Stimulated activated naive CD4-positive, alpha-beta T cell (primary cell): ENCODE measurements around the gene NRSN2.

Experiments
- DNase-seq, 6 experiments: peaks; one replicate each; lab custom pipeline; 2025; lab: John Stamatoyannopoulos, UW

The NRSN2 gene

DNA sequence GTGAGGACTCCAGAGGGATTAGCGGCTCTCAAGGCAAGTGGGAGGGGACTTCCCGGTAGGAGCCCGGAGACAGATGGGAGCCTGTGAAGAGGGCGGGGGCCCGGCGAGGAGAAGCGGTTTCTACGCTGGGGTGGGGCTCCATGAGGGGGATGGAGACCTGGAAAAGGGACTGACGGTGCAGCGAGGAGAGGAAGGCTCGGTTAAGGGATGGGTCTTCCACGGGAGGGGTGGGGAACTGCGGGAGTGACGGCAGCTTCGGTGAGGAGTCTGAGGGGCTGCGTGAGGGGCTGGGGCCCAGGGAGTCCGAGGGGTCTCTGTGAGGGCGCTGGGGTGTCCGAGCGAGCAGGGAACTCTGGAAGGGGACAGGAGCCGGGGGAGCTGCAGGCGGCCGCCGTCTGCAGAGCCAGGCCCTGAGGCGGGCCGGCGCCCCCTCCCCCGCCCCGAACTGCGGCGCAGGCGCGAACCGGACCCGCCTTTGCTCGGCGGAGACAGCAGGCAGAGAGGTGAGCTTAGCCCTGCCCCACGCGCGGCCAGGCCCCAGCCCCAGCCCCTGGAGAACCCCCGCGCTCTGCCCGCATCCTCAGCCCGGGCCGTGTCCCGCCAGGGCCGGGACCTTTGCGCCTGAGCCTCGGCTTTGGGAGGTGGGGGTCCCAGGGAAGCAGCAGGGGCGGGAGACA is at the start of gene NRSN2:
Gene NRSN2 (plus strand): TSS at position 472 of the 677 bp plus-strand sequence. CDS start 2,533 bp downstream, outside the sequence.
- DNase-seq, result peak in 2 of 6 experiments; percentile 5 to 27

GRCh38 chr20:297925-298775 is 48.8 kb upstream of the NRSN2 start:
- peak in 5 of 6 experiments; percentile 14 to 54 (median 33) for DNase-seq

DNA sequence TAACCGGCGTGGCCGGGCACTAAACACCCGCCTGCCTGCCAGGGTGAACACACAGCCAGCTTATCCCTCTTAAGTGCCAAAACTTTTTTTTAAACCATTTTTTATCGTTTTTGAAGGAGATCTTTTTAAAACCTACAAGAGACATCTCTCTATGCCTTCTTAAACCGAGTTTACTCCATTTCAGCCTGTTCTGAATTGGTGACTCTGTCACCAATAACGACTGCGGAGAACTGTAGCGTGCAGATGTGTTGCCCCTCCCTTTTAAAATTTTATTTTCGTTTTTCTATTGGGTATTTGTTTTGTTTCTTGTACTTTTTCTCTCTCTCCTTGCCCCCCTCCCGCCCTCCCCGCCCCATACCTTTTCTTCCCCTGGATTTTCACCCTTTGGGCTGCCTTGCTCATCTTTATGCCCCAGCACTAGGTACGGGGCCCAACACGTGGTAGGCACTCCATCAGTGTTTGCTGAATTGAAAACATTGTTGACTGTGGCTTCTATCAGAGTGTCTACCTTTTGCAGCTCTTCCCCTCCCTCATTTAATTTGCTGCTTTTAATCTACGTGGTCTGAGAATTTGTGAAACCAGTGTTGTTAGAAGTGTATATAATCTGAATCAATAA is 48.0 kb upstream of the NRSN2 start:
- no peak for DNase-seq

DNA sequence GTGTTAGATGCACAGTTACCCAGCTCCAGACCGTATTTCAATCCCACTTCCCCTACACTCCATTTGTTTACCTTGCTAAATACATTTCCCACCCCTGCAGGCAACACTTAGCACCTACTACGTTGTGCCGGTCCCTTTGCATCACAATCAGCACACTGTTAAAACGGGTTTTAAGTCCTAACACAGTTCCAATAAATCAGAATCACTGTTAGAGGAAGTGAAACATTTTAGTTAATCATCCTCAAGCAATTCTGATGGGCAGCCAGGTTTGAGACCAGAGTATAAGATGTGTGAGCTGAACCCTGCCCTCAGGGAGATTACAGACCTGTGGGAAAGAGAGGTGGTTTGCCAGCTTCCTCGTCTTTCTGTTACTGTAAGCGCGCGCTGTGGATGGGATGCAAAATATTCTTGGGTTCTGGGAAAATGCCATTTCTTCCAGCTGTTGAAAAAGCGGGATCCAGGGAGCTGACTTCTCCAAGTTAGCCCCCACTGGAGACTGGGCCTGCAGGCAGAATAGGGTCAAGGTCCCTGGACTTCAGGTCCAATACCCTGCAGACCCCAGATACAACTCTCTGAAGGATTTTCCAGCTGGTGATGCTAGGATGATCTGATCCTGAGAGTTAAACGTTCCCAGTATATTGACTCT is 46.4 kb upstream of the NRSN2 start:
- DNase-seq, result no peak

DNA sequence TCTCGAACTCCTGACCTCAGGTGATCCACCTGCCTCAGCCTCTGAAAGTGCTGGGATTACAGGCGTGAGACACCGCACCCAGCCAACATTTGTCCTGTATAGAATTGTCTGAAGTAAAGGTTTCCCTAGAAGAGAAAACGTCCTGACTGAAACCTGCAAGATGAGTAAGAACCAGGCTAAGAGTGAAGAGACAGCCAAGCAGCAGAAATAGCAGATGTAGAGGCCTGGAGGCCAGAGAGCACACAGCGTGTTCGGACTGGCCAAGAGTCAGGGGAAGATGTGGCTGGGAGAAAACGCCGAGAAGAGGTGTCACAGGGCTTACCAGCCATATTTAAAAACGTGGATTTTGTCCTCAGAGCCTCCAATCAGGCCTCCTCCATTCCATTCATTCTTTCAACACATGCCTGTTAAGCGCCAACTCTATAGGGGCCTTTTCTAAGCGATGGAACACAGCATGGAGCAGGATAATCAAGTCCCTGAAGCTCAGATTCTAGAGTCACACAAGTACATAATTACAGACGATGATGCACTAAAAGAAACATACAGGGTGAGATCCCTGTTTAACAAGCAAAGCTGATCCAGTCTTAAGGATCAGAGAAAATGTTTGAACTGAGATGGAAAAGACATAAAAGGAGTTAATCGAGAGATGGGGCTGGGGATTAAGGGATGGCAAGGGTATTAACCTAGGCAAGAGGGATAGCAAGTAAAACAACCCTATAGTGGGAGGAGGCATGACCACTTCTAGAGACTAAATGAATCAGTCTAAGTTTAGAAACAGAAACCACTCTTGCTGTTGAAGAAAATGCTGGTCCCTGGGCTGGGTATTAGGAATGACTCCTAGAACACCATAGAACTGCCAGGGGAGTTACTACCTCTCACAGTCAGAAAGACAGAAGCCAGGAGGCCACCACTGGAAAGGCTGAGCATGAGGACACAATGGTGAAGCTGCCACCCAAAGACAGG is 44.7 kb upstream of the NRSN2 start:
- no peak for DNase-seq

DNA sequence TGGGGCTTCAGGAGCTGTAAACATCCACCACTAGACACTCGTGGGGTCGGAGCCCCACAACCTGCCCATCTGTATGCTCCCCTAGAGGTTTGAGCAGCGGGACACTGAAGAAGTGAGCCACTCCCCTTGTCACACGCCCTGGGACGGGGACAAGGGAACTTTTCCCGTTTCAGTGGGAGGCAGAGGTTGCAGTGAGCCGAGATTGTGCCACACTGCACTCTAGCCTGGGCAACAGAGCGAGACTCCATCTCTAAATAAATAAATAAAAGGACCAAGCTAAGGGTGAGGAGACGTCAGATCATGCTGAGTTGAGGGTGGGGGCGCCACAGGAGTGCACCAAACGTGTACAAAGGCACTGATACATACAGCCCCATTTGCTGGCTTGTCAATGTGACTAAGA is 41.2 kb upstream of the NRSN2 start:
- DNase-seq, result no peak

- no peak for DNase-seq
Observed at GRCh38 chr20:308427-309038, 38.4 kb upstream of the NRSN2 start.

DNA sequence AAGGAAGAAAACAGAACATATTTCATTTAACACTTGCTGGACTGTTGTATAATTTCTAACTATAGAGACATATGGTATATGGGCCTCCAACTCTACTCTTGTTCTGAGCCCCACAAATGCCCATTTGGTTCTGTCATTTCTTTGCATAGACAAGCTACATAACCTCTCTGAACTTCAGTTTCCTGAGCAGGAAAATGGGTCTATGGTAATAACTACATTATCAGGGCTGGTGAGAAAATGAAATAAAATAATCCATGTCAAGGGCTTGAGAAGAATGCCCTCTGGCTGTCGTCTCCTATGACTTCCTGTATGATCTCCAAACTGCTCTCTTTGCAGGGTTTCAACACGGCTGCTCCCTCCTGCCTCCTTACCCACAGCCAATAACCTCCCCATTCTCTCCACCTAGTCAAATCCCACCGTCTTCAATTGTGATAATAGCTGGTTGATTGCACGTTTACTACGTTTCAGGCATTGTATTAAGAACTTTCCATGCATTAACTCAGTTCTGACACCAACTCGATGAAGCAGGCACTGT is 37.5 kb upstream of the NRSN2 start:
- DNase-seq, result no peak

DNA sequence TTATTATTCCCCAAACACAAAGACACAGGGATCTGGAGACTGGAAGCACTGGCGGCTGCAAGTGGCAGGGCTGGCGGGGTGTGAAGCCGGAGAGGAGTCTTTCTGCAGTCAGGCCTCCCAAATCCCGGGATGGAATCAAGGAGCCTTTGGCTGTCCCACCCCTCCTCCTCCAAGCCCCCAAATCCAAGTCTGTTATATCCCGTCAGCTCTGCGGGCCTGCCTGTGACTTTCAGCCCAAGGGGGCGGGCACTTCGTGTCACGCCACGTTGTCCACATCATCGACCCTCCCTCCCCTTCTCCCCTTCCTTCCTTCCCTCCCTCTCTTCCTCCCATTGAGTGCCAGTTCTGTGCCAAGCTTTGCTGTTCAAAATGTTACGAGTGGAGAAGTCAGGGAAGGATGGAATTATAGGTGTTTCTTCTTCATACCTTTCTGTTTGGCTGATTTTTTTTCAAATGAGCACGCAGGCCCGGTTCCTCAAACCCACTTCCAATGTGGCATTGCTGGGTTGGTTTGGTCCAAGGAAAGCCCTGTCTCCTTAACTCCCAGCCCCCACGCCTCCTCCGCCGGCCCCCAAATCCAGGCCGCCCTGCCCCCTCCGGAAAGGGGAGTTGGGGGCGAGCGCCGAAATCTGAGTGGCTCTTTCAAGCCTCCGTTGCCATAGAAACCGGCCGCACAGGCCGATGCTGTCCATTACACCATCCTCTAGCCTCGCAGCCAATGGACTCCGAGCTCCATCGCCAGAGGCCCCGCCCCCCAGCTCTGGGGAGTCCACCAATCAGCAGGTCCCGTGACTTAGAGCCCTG is 36.9 kb upstream of the NRSN2 start:
- DNase-seq, result peak; percentile 68 to 87 (median 74)

GRCh38 chr20:310645-311044 is 36.3 kb upstream of the NRSN2 start:
- DNase-seq, result no peak

DNA sequence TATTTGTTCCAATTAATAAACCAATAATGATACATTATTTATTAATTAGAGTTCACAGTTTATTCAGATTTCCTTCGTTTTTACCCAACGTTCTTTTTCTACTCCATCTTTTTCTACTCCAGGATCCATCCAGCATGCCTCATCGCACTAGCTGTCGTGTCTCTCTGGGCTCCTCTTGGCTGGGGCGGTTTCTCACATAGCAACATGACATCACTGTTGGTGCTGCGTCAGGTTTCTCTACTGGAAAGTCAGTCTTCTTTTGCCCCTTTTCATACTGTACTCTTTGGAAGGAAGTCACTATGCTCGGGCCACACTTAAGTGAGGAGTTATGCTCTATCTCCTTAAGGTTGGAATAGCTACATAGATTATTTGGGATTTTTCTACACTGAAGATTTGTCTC is 35.3 kb upstream of the NRSN2 start:
- no peak for DNase-seq

DNA sequence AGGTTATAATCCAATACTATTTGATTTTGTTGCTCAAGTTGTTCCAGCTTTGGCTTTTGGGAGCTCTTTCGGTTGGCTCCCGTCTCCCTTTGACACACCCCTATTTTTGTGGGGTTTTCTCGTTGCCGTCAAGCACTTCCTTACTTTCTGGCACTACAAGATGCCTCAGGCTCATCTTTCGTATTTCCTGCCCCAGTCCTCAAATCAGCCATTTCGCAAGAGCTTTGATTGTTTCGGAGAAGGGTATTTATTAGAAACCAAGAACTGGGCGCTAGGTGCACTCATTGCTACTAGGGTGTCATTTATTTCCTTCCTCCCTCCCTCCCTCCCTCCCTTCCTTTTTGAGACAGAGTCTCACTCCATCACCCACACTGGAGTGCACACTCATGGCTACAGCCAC is 34.8 kb upstream of the NRSN2 start:
- DNase-seq, result no peak

DNA sequence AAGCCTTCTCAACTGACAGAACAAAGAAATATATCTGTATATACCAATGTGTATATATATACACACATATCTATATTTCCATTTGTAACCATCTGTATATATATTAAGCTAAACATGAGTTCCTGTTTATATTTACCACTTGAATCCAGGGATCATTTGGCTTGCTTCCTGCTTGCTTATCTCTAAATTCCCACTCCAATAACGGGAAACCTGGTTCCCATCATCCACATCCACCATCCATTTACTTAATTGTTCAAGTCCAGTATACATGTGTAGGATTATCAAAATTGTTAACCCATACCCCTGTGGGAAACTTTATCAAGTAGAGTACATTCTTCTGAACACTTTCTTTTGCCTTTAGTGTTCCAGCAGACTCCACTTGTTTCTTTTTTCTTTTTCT is 34.0 kb upstream of the NRSN2 start:
- DNase-seq, result no peak

- no peak for DNase-seq
Observed at GRCh38 chr20:313402-313801, 33.5 kb upstream of the NRSN2 start.

- no peak for DNase-seq
Observed at GRCh38 chr20:313948-314347, 33.0 kb upstream of the NRSN2 start.

DNA sequence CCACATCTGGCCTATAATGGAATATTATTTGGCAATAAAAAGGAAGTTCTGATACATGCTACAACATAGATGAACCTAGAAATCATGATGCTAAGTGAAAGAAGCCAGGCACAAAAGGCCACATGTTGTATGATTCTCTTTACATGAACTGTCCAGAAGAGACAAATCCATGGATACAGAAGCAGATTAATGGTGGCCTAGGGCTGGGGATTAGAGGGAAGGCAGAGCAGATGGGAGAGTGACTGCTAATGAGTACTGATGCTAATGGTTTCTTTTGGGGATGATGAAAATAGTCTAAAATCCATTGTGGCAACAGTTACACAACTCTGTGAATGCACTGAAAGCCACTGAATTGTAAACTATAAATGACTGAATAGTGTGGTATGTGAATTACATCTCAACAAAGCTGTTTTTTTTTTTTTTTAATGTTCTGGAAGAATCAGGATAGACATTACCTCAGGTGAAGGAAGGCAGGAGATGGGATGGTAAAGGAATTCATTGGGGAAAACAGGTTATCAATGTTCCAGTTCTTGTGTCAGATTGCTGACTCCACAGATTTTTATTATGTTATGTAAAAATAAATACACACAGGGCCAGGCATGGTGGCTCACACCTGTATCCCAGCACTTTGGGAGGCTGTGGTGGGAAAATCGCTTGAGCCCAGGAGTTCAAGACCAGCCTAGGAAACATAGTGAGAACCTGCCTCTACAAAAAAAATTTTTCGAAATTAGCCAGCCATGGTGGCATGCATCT is 30.4 kb upstream of the NRSN2 start:
- DNase-seq, result no peak

DNA sequence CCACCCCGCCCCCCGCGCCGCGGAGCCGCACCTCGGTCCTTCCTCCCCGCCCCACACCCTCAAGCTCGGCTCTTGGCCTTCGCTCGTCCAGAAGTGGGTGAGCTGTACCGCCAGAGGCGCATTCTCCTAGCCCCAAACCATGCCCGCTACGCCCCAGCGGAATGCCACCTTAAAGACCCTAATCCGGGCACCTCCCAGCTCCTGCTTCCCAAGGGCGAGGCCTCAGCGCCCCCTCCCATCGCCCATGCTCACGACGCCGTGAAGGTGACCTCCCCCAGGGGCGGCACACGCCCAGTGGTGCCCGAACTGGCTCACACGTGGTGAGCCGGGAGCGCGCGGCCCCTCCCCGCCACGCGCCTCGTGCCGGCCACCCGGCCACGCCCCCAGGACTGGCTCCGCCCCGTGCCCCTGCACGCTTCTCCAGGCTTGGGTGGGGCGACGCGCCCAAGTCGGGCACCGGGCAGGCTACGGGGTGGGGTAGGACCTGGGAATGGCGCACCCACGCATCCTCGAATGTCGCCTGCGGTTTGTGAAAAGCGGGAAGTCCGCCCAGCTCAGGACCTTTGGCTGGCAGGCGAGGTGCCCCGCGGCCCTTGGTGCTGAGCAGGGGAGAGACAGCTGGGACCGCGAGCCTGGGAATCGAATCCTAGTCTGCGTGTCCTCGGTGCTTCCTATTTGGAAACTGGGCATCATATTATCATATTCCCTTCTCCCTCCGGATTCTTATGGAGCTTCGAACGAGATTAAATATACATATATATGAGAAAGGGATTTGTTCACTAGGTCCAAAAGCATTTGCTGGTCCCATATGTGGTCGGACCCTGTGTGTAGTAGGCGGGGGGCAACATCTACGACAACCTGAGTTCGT is 22.5 kb upstream of the NRSN2 start:
- peak; percentile 64 to 84 (median 83) for DNase-seq
